SH-SY5Y (cell line): ENCODE measurements around the gene PAPSS2.

Experiments
- GATA2 ChIP-seq: IDR thresholded peaks from 2 replicates; pipeline ENCODE4 v1.6.1; 2011; ENCODE audit warnings: mild to moderate bottlenecking, low read depth, low read length
- GATA3 ChIP-seq: IDR thresholded peaks from 2 replicates; pipeline ENCODE4 v1.6.1; 2011; ENCODE audit warnings: low read depth, mild to moderate bottlenecking, low read length, moderate library complexity

DNA sequence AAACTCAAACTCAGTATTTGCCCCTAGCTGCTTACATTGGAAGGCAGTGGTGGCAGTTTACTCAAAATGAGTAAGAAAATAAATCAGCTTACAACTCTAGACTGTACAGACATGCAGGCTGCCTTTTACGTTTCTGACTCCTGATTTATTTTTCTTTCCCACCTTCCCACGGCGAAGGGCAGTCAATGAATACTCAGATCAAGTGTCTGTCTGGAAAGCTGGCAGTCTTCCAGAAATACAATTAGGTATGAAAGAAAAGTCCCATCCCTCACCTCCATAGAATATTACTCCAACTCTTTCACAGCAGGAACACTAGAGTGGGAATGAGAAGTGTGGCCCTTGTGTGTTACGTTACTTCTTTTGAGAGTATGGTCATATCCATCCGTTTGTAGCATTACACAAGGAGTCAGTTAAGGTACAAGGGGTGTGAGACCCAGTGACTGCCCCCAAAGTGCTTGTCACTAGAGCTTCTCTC, 1.3 kb upstream of the PAPSS2 start:
- TF ChIP-seq GATA2 = no peak
- no peak for TF ChIP-seq GATA3
